Coronary artery (tissue), 2 donors: ENCODE measurements around the gene DOCK1.

Experiments
- DNase-seq: peaks from one replicate; pipeline ENCODE4 v3.0.0-alpha.2; 2017; ENCODE audit warnings: low spot score
- H3K27ac ChIP-seq, 2 donors: fragments of 200-600 bp; sonication (generic); one replicate each; pipeline ENCODE4 v1.5.1; 2016 to 2019
- H3K4me3 ChIP-seq: fragments of 200-600 bp; sonication (generic); 2 replicates; pipeline ENCODE4 v1.5.1; 2016; ENCODE audit warnings: mild to moderate bottlenecking, moderate library complexity
- CTCF ChIP-seq: fragments of 200-600 bp; sonication (generic); IDR thresholded peaks from one replicate; pipeline ENCODE4 v1.5.1; 2019; ENCODE audit warnings: antibody characterized with exemption

DOCK1 gene

GRCh38 chr10:127492607-127493250 is 587.5 kb downstream of the DOCK1 start:
- no peak for DNase-seq
- no peak for TF ChIP-seq CTCF
- no peak overlapping the region for H3K27ac ChIP-seq
- no peak overlapping the region for H3K4me3 ChIP-seq

GRCh38 chr10:127496035-127496434 is 590.8 kb downstream of the DOCK1 start:
- H3K27ac ChIP-seq, result no peak overlapping the region
- TF ChIP-seq CTCF, result no peak
- no peak for DNase-seq
- no peak overlapping the region for H3K4me3 ChIP-seq

- Histone ChIP-seq H3K4me3 (no peak overlapping the region), H3K27ac (no peak overlapping the region)
- no peak for DNase-seq
- no peak for TF ChIP-seq CTCF
These were observed 592.5 kb downstream of the DOCK1 start for GRCh38 chr10:127497685-127498084.

GRCh38 chr10:127498087-127498486 is 592.9 kb downstream of the DOCK1 start:
- Histone ChIP-seq H3K27ac (no peak overlapping the region), H3K4me3 (no peak overlapping the region)
- DNase-seq, result no peak
- TF ChIP-seq CTCF, result no peak

- Histone ChIP-seq H3K4me3 (no peak overlapping the region), H3K27ac (no peak overlapping the region)
- TF ChIP-seq CTCF, result no peak
- DNase-seq, result no peak
These were observed 594.9 kb downstream of the DOCK1 start for GRCh38 chr10:127500127-127500526.
